Endothelial cell of umbilical vein (primary cell): ENCODE measurements around the gene METTL5. TPM values are rescaled to one million over a fixed set of nuclear protein-coding genes. Genes with fewer than 3 reads are reported as not detected.
A peak's percentile ranks its signal among the peaks of the same experiment; 100 is the strongest.
"Not testable (repeated sequence)": the region's sequence is repeated elsewhere in the genome, so short reads cannot be mapped to it uniquely, and the experiment has no call there.

Source experiments
- BruUV-seq: library from RNA; stranded (reverse); fragments of 400-500 nt; replicated peaks from 2 replicates; lab custom pipeline; 2021; lab: Mats Ljungman, UMichigan
- CTCF ChIA-PET: fragments of 300-600, 350-600 bp; sonication (Branson Sonifier 250); formaldehyde crosslinking; loops from one replicate; lab custom pipeline; 2021; ENCODE audit warnings: antibody characterized with exemption, inconsistent platforms; lab: Charles Lee
- POLR2A ChIA-PET: fragments of 300-600, 350-600 bp; sonication (Branson Sonifier 250); formaldehyde crosslinking; loops from one replicate; lab custom pipeline; 2021; ENCODE audit warnings: antibody characterized with exemption, inconsistent platforms; lab: Charles Lee
- DNase-seq: peaks from one replicate; pipeline ENCODE4 v3.0.0-alpha.2; 2011; ENCODE audit warnings: low read depth, low spot score
- FAIRE-seq: peaks from 2 replicates; lab custom pipeline; 2011; peaks lifted over from hg19 to GRCh38; lab: Jason Lieb, UNC
- H2AFZ ChIP-seq: 2 replicates; pipeline ENCODE4 v1.6.0; 2012; ENCODE audit warnings: low read depth, low read length, control low read depth, inconsistent platforms
- H3K27ac ChIP-seq: 2 replicates; pipeline ENCODE4 v1.5.1; 2011; ENCODE audit warnings: low read depth, mild to moderate bottlenecking, control low read depth, low read length, moderate library complexity; ENCODE audit not compliant: insufficient read depth
- H3K27me3 ChIP-seq, 2 experiments: 2 replicates each; pipeline versions ENCODE4 v1.6.0 to v1.6.1; 2011; ENCODE audit warnings: low read length in 2 of 2, mixed read lengths in 1 of 2; ENCODE audit not compliant: control insufficient read depth in 2 of 2, insufficient read depth in 2 of 2
- H3K36me3 ChIP-seq, 2 experiments: 2 replicates in 1 of 2; 3 replicates in 1 of 2; pipeline ENCODE4 v1.5.1; 2011; ENCODE audit warnings: low read length in 2 of 2, mild to moderate bottlenecking in 1 of 2, moderate library complexity in 1 of 2; ENCODE audit not compliant: control insufficient read depth in 2 of 2, insufficient read depth in 2 of 2; ENCODE audit errors: extremely low read depth in 1 of 2
- H3K4me1 ChIP-seq: 3 replicates; pipeline ENCODE4 v1.5.1; 2011; ENCODE audit warnings: mild to moderate bottlenecking, low read length; ENCODE audit not compliant: control insufficient read depth, insufficient read depth; ENCODE audit errors: extremely low read depth
- H3K4me2 ChIP-seq: 2 replicates; pipeline ENCODE4 v1.6.1; 2011; ENCODE audit warnings: low read length, control low read depth, mixed read lengths; ENCODE audit not compliant: insufficient read depth
- H3K4me3 ChIP-seq, 3 experiments: fragments of 200-600 bp in 1 of 3; sonication (generic), shearing (Covaris generic) in 1 of 3; replicated peaks in 1 of 3; 2 replicates each; pipeline ENCODE4 v1.5.1; 2011 to 2016; ENCODE audit warnings: control low read depth in 3 of 3, low read length in 3 of 3, mild to moderate bottlenecking in 2 of 3, inconsistent platforms in 1 of 3, low read depth in 1 of 3, moderate library complexity in 1 of 3; ENCODE audit not compliant: insufficient read depth in 1 of 3
- H3K79me2 ChIP-seq: 2 replicates; pipeline ENCODE4 v1.6.0; 2012; ENCODE audit warnings: low read length, inconsistent platforms; ENCODE audit not compliant: control insufficient read depth, insufficient read depth
- H3K9ac ChIP-seq: replicated peaks from 2 replicates; pipeline ENCODE3; 2011; ENCODE audit warnings: low read length, control low read depth; ENCODE audit not compliant: insufficient read depth; ENCODE audit errors: extremely low read depth
- H3K9me1 ChIP-seq: replicated peaks from 3 replicates; pipeline ENCODE4 v1.6.0; 2011; ENCODE audit warnings: mild to moderate bottlenecking, low read length; ENCODE audit not compliant: control insufficient read depth, insufficient read depth; ENCODE audit errors: extremely low read depth
- H3K9me3 ChIP-seq: replicated peaks from 2 replicates; pipeline ENCODE4 v1.5.1; 2012; ENCODE audit warnings: low read length, inconsistent platforms; ENCODE audit not compliant: control insufficient read depth, insufficient read depth
- H4K20me1 ChIP-seq: replicated peaks from 2 replicates; pipeline ENCODE3; 2011; ENCODE audit warnings: mild to moderate bottlenecking, low read length; ENCODE audit not compliant: control insufficient read depth, insufficient read depth; ENCODE audit errors: extremely low read depth
- CTCF ChIP-seq, 2 donors: IDR thresholded peaks; 1 replicate in 1 of 2; 2 replicates in 1 of 2; pipeline ENCODE4 v1.5.1; 2011; ENCODE audit warnings: low read length in 2 of 2, mild to moderate bottlenecking in 2 of 2, moderate library complexity in 2 of 2, control low read depth in 1 of 2, inconsistent platforms in 1 of 2, low read depth in 1 of 2; ENCODE audit not compliant: insufficient read depth in 1 of 2; ENCODE audit errors: extremely low read depth in 1 of 2
- GATA2 ChIP-seq: IDR thresholded peaks from 2 replicates; pipeline ENCODE4 v1.7.0; 2011; ENCODE audit warnings: low read depth, mild to moderate bottlenecking, moderate library complexity, mixed read lengths, low read length; ENCODE audit not compliant: insufficient read length, insufficient read depth
- dilution Hi-C: fragments of 300-500 bp; cut with MboI; formaldehyde crosslinking; loops from one replicate; pipeline ENCODE4 v1.15.0; 2019; ENCODE audit warnings: low sequenced_read_pairs; ENCODE audit not compliant: extremely low pct_ligation_motif_present
- intact Hi-C: fragments of 100-400 bp; cut with micrococcal nuclease; formaldehyde crosslinking; loops from one replicate; pipeline ENCODE4 v1.10.0; 2022
- polyA plus RNA-seq, 4 experiments: library from polyadenylated mRNA; depleted of rRNA in 3 of 4; stranded (reverse) in 3 of 4; unstranded in 1 of 4; fragments of >200 nt; gene quantifications; 2 replicates each; pipeline versions ENCODE4 v1.2.1 to v1.2.3, GENCODE V29; 2011 to 2012; ENCODE audit warnings: missing spikeins in 1 of 4
- total RNA-seq: library from RNA; stranded (reverse); gene quantifications from 2 replicates; pipeline ENCODE4 v1.2.3, GENCODE V29; 2021

METTL5 gene
- total and polyA plus RNA-seq, 2 donors (not counting 3 experiments of a cell fraction or from before 2014, with no cell fraction given): 27.0 to 52.0 TPM

DNA sequence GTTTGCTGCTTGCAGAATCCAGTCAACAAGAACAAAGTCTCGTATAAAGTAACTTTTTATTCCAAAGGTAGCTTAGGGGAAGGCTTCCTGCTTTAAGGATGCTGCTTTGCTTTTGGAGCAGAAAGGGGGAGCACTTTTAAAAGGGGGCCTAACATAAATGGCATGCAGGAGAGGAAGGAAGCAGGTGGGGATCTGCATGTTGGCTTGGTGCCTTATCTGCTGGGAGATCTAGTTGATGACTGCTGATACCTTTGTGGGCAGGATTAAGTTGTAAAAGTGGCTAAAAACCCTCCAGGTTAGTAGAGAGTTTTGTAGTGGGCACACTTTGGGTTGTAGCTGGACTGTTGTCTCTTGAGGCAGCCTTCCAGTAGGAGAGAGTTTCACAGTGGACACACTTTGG, 25.0 kb upstream of the METTL5 start:
- dilution Hi-C loops (no loop called here), intact Hi-C loops (no loop called here)
- DNase-seq (no peak), FAIRE-seq (no peak)
- Histone ChIP-seq H3K27ac (no peak overlapping the region), H3K79me2 (peaks cover 40% of the 10 kb centered on the region), H3K9me3 (no peaks in the 10 kb centered on the region), H3K27me3 (no peaks in the 10 kb centered on the region), H4K20me1 (no peaks in the 10 kb centered on the region), H3K4me3 (no peak overlapping the region), H2AFZ (no peak overlapping the region), H3K9me1 (no peaks in the 10 kb centered on the region), H3K4me1 (no peaks in the 10 kb centered on the region), H3K4me2 (no peak overlapping the region), H3K9ac (no peak overlapping the region), H3K36me3 (no peaks in the 10 kb centered on the region)
- TF ChIP-seq CTCF (IDR thresholded peaks at IDR 0.05; ENCODE audit: extremely low read depth in 1 of 2, insufficient read depth in 1 of 2, low read depth in 1 of 2, low read length in 2 of 2): no peak
- TF ChIP-seq GATA2: peak; percentile 24
- ChIA-PET POLR2A (no interaction called here), CTCF (interaction anchor here (0.6 kb wide), 1 partner anchor 16 kb away, joined by 3 read pairs; no protein-coding TSS in a partner anchor)
- BruUV-seq: no TSS peak

DNA sequence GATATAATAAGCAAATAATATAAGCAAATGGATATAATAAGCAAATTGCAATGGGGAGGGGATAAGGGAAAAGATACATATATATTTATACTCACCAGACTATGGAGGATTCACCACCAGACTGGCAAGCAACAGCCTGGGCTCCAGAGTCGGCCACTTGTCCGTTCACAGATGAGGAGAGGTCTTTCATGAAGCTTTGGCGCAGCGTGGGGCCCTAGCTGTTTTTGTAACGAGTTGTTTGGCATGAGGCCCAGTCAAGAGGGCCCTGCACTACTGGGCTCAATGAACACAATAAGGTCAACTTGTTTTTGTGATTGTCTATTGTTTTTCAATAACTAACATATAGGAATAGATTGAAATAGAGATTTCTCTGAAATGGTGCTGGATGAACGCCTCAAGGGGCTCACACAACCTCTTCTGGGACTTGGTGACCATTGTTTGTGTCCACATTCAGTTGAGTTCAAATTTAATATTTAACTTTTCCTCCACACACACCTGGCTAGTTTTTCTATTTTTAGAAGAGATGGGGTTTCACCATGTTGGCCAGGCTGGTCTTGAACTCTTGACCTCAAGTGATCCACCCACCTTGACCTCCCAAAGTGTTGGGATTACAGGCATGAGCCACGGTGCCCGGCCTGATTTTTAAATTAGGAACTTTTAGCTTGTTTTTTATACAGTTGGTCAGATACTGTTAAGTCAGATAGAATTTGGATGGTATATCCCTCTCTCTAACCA, 24.4 kb upstream of the METTL5 start:
- H3K4me3 ChIP-seq, H3K4me1 ChIP-seq, H2AFZ ChIP-seq, H3K27ac ChIP-seq, H3K36me3 ChIP-seq, dilution Hi-C loops, DNase-seq, H3K27me3 ChIP-seq, H3K9me3 ChIP-seq, H3K9me1 ChIP-seq, BruUV-seq, H3K9ac ChIP-seq, FAIRE-seq, intact Hi-C loops, H3K4me2 ChIP-seq, H4K20me1 ChIP-seq: not testable (repeated sequence)
- peaks cover 43% of the 10 kb centered on the region for H3K79me2 ChIP-seq
- CTCF ChIA-PET: interaction anchor here (0.6 kb wide), 1 partner anchor 16 kb away, joined by 3 read pairs; no protein-coding TSS in a partner anchor
- POLR2A ChIA-PET: interaction anchor here (0.7 kb wide), 1 partner anchor 392 kb away, joined by 3 read pairs; no protein-coding TSS in a partner anchor
